Dendritic cell treated with granulocyte-macrophage colony-stimulating factor and Interleukin-4, amounts not matched to agents 40 ng/mL and 50 ng/mL, for 4 days (primary cell): Measurements from ENCODE around the gene FGD6.

Experiments used
- H3K27ac Mint-ChIP-seq: one replicate; pipeline ENCODE4 v1.8.0; 2022; ENCODE audit warnings: mild to moderate bottlenecking, mixed read lengths
- H3K27me3 Mint-ChIP-seq: one replicate; pipeline ENCODE4 v1.8.0; 2022; ENCODE audit warnings: mild to moderate bottlenecking, mixed read lengths
- H3K36me3 Mint-ChIP-seq: one replicate; pipeline ENCODE4 v1.8.0; 2022; ENCODE audit warnings: low read depth, mixed read lengths
- H3K4me1 Mint-ChIP-seq: one replicate; pipeline ENCODE4 v1.8.0; 2022; ENCODE audit warnings: low read depth, mixed read lengths
- H3K4me3 Mint-ChIP-seq: one replicate; pipeline ENCODE4 v1.8.0; 2022; ENCODE audit warnings: mild to moderate bottlenecking, moderate library complexity, mixed read lengths
- H3K9me3 Mint-ChIP-seq: one replicate; pipeline ENCODE4 v1.8.0; 2022; ENCODE audit warnings: mixed read lengths
- intact Hi-C: fragments of 100-400 bp; cut with micrococcal nuclease; formaldehyde crosslinking; loops from one replicate; pipeline ENCODE4 v1.15.0; 2022

The FGD6 gene

GRCh38 chr12:95077341-95077740 lies 139.9 kb downstream of the FGD6 start:
- intact Hi-C loops = no loop called here
- Mint-ChIP-seq H3K4me1 (no peaks in the 10 kb centered on the region), H3K9me3 (no peaks in the 10 kb centered on the region), H3K4me3 (no peak overlapping the region), H3K36me3 (peaks cover 15% of the 10 kb centered on the region), H3K27me3 (no peaks in the 10 kb centered on the region), H3K27ac (no peak overlapping the region)

DNA sequence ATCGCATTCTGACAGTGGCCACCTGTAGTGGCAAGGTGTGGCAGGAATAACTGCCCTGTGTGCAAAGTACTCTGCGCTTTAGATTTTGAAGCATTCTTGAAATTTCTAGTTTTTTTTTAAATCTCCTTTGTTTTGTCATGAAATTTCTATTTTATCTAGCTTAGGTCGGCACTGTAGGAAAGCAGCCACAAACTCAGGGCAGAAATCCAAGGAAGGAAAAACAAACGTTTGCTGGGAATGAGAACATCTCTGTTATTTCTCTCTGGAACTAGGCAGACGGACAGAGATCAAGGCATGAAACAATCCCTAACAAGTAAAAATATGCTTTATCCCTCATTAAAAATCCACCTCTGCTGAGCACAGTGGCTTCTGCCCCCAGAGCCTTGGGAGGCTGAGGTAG lies 142.5 kb downstream of the FGD6 start:
- intact Hi-C loops = loop anchor here (5.0 kb wide), 1 partner anchor 143 kb away; the partner anchor contains the start of genes FGD6 and VEZT
- Mint-ChIP-seq H3K36me3 (peaks cover 13% of the 10 kb centered on the region), H3K4me1 (no peaks in the 10 kb centered on the region), H3K4me3 (no peak overlapping the region), H3K9me3 (no peaks in the 10 kb centered on the region), H3K27me3 (no peaks in the 10 kb centered on the region), H3K27ac (no peak overlapping the region)

GRCh38 chr12:95073698-95074520 lies 143.4 kb downstream of the FGD6 start:
- intact Hi-C loops = loop anchor here (5.0 kb wide), 1 partner anchor 143 kb away; the partner anchor contains the start of genes FGD6 and VEZT
- peak overlapping the region; percentile 98 for H3K4me3 Mint-ChIP-seq
- H3K9me3 Mint-ChIP-seq = no peaks in the 10 kb centered on the region
- no peaks in the 10 kb centered on the region for H3K27me3 Mint-ChIP-seq
- no peaks in the 10 kb centered on the region for H3K4me1 Mint-ChIP-seq
- peaks cover 18% of the 10 kb centered on the region for H3K36me3 Mint-ChIP-seq
- peak overlapping the region; percentile 92 for H3K27ac Mint-ChIP-seq

- no peaks in the 10 kb centered on the region for H3K4me1 Mint-ChIP-seq
- intact Hi-C loops = loop anchor here (5.0 kb wide), 1 partner anchor 144 kb away; the partner anchor contains the start of genes FGD6 and VEZT
- H3K4me3 Mint-ChIP-seq = peak within 1 kb of the TSS; percentile 98
- H3K27ac Mint-ChIP-seq = peak within 1 kb of the TSS; percentile 92
- no peaks in the 10 kb centered on the region for H3K9me3 Mint-ChIP-seq
- H3K27me3 Mint-ChIP-seq = no peaks in the 10 kb centered on the region
- peaks cover 18% of the 10 kb centered on the region for H3K36me3 Mint-ChIP-seq
These were observed 144.2 kb downstream of the FGD6 start, which contains the start of gene NR2C1 for GRCh38 chr12:95072900-95073697. Gene NR2C1 (minus strand): TSS chr12:95073618. CDS start chr12:95067384, 6,234 bp downstream.

DNA sequence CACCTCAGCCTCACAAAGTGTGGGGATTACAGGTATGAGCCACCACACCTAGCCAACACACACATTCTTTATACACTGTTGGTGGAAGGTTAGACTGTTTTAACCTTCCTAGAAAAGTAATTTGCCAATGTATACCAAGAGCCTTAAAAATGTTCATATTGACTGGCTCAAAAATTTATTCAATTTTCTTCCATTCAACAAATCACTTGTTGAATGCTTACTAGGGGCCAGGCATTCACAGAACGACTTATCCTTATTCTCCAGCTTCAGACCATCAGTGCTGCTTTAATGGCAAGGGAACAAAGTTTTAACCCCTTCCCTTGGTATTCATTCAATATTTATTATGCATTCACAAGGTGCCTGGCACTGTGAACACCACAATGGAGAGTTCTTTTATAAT lies 146.9 kb downstream of the FGD6 start:
- Mint-ChIP-seq H3K27me3 (no peaks in the 10 kb centered on the region), H3K9me3 (no peaks in the 10 kb centered on the region), H3K4me3 (no peak overlapping the region), H3K27ac (no peak overlapping the region), H3K36me3 (peaks cover 41% of the 10 kb centered on the region), H3K4me1 (no peaks in the 10 kb centered on the region)
- intact Hi-C loops = loop anchor here (5.0 kb wide), 1 partner anchor 147 kb away; the partner anchor contains the start of genes FGD6 and VEZT

GRCh38 chr12:95066091-95066855 lies 151.0 kb downstream of the FGD6 start:
- intact Hi-C loops = no loop called here
- Mint-ChIP-seq H3K27ac (no peak overlapping the region), H3K27me3 (no peaks in the 10 kb centered on the region), H3K4me3 (no peak overlapping the region), H3K4me1 (no peaks in the 10 kb centered on the region), H3K36me3 (peaks cover 61% of the 10 kb centered on the region), H3K9me3 (no peaks in the 10 kb centered on the region)

DNA sequence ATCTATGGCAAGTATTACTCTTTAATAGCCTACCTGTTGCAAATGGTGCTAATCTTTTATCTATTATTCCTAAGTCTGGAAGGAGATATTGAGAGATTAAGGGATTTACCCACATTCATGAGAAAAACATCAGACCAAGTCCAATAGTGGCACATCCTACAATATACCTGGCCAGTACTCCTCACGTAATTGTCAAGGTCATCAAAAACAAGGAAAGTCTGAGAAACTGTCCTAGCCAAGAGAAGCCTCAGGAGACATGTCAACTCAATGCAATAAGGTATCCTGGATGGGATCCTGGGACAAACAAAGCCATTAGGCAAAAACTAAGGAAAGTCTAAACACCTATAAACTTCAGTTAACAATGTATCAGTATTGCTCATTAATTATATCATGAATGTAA lies 156.3 kb downstream of the FGD6 start:
- Mint-ChIP-seq H3K4me3 (no peak overlapping the region), H3K27ac (no peak overlapping the region), H3K27me3 (no peaks in the 10 kb centered on the region), H3K4me1 (no peaks in the 10 kb centered on the region), H3K9me3 (no peaks in the 10 kb centered on the region), H3K36me3 (peaks cover 79% of the 10 kb centered on the region)
- intact Hi-C loops = no loop called here

- Mint-ChIP-seq H3K27ac (no peak overlapping the region), H3K4me3 (no peak overlapping the region), H3K27me3 (no peaks in the 10 kb centered on the region), H3K9me3 (no peaks in the 10 kb centered on the region), H3K4me1 (no peaks in the 10 kb centered on the region), H3K36me3 (peaks cover 81% of the 10 kb centered on the region)
- intact Hi-C loops = no loop called here
These were observed 157.3 kb downstream of the FGD6 start for GRCh38 chr12:95059984-95060383.

GRCh38 chr12:95057424-95057823 lies 159.8 kb downstream of the FGD6 start:
- intact Hi-C loops = no loop called here
- Mint-ChIP-seq H3K27ac (no peak overlapping the region), H3K4me3 (no peak overlapping the region), H3K9me3 (no peaks in the 10 kb centered on the region), H3K36me3 (peaks cover 77% of the 10 kb centered on the region), H3K4me1 (no peaks in the 10 kb centered on the region), H3K27me3 (no peaks in the 10 kb centered on the region)

DNA sequence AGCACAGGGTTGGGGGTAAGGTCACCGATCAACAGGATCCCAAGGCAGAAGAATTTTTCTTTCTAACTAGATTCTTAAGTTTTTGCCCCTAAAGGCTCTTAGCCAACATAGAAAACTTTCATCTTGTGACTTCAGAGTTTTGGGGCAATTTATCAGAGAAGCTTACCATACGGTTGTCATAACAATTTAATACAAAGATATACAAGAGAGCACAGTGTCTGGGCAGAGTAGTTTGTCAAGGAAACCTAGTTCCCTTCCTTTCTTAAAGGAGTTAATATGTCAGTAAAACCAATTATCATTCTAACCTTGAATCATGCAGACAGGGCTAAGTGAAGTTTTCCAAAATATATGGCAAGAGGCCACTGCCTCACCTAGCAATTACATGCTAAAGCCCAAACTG lies 162.2 kb downstream of the FGD6 start:
- no peaks in the 10 kb centered on the region for H3K27me3 Mint-ChIP-seq
- peaks cover 63% of the 10 kb centered on the region for H3K36me3 Mint-ChIP-seq
- H3K27ac Mint-ChIP-seq = no peak overlapping the region
- H3K4me3 Mint-ChIP-seq = no peak overlapping the region
- intact Hi-C loops = no loop called here
- no peaks in the 10 kb centered on the region for H3K9me3 Mint-ChIP-seq
- H3K4me1 Mint-ChIP-seq = no peaks in the 10 kb centered on the region

DNA sequence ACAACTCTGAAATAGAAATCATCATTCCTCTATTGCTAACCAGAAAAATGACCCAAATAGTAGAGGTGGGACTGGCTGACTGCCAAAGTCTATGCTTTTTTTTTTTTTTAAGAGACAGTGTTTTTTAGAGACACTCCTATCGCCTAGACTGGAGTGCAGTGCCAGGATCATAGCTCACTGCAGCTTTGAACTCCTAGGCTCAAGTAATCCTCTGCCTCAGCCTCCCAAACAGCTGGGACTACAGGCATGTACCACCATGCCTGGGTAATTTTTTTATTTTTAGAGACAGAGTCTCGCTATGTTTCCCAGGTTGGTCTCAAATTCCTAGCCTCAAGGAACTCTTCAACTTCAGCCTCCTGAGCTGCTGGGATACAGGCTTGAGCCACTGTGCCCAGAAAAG lies 163.1 kb downstream of the FGD6 start:
- H3K27ac Mint-ChIP-seq = no peak overlapping the region
- peaks cover 57% of the 10 kb centered on the region for H3K36me3 Mint-ChIP-seq
- no peak overlapping the region for H3K4me3 Mint-ChIP-seq
- intact Hi-C loops = no loop called here
- H3K9me3 Mint-ChIP-seq = no peaks in the 10 kb centered on the region
- no peaks in the 10 kb centered on the region for H3K27me3 Mint-ChIP-seq
- H3K4me1 Mint-ChIP-seq = no peaks in the 10 kb centered on the region

GRCh38 chr12:95051241-95051640 lies 166.0 kb downstream of the FGD6 start:
- no peaks in the 10 kb centered on the region for H3K4me1 Mint-ChIP-seq
- H3K4me3 Mint-ChIP-seq = no peak overlapping the region
- intact Hi-C loops = no loop called here
- no peak overlapping the region for H3K27ac Mint-ChIP-seq
- peaks cover 53% of the 10 kb centered on the region for H3K36me3 Mint-ChIP-seq
- H3K27me3 Mint-ChIP-seq = no peaks in the 10 kb centered on the region
- H3K9me3 Mint-ChIP-seq = no peaks in the 10 kb centered on the region

DNA sequence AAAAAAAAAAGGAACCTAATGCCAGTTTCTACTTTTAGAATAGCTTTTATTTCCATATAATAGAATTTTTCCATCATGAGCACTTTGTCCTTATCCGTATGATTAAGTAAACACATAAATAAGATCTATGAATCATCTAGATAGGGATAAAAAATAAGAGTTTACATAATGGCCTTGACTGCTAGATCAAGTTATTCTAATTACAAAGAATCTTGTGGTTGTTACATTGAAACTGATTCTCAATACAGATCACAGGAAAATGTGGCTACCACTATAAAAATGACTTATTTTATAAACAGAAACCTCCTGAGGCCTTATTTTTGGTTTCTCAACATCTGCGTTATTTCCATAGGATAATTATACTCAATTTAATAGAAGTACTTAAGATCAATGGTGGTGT lies 179.4 kb downstream of the FGD6 start:
- intact Hi-C loops = no loop called here
- Mint-ChIP-seq H3K4me3 (no peak overlapping the region), H3K27ac (no peak overlapping the region)

More for the DNA sequence above, 179.4 kb downstream of the FGD6 start:
- no peaks in the 10 kb centered on the region for H3K9me3 Mint-ChIP-seq
- no peaks in the 10 kb centered on the region for H3K27me3 Mint-ChIP-seq
- H3K4me1 Mint-ChIP-seq = peaks cover 5% of the 10 kb centered on the region
- H3K36me3 Mint-ChIP-seq = peaks cover 42% of the 10 kb centered on the region
